ENCODE results near the gene CYP3A7.

DNA sequence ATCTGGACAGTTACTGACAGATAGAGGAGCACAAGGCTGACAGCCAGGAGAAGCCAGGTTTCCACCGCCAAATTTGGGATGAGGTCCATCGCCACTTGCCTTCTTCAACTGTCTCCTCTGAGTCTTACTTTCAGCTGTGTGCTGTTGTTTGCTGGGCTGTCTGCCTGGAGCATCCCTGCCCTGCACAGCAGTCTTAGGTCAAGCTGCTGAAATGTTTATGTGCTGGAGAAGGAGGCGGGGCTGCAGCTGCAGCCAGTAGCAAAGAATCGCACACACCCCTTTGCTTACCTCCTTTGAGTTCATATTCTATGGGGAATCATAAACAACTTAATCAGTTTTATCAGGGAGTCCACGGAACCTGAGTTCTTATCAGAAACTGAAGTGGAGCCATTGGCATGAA lies 35.0 kb downstream of the CYP3A7 start:
- TF ChIP-seq, protein P1, sequence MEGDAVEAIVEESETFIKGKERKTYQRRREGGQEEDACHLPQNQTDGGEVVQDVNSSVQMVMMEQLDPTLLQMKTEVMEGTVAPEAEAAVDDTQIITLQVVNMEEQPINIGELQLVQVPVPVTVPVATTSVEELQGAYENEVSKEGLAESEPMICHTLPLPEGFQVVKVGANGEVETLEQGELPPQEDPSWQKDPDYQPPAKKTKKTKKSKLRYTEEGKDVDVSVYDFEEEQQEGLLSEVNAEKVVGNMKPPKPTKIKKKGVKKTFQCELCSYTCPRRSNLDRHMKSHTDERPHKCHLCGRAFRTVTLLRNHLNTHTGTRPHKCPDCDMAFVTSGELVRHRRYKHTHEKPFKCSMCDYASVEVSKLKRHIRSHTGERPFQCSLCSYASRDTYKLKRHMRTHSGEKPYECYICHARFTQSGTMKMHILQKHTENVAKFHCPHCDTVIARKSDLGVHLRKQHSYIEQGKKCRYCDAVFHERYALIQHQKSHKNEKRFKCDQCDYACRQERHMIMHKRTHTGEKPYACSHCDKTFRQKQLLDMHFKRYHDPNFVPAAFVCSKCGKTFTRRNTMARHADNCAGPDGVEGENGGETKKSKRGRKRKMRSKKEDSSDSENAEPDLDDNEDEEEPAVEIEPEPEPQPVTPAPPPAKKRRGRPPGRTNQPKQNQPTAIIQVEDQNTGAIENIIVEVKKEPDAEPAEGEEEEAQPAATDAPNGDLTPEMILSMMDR (IDR thresholded peaks at IDR 0.05 in 8 of 11, conservative IDR thresholded peaks at IDR 0.05 in 3 of 11): no peak
- TF ChIP-seq POLR2AphosphoS5 (IDR thresholded peaks at IDR 0.05): no peak
- TF ChIP-seq POLR2A (IDR thresholded peaks at IDR 0.05): no peak

Data from spleen (tissue), 7 donors.